Measurements from ENCODE around the gene SNAI1.
"Not testable (repeated sequence)": the region's sequence is repeated elsewhere in the genome, so short reads cannot be mapped to it uniquely, and the experiment has no call there.

Gene SNAI1

DNA sequence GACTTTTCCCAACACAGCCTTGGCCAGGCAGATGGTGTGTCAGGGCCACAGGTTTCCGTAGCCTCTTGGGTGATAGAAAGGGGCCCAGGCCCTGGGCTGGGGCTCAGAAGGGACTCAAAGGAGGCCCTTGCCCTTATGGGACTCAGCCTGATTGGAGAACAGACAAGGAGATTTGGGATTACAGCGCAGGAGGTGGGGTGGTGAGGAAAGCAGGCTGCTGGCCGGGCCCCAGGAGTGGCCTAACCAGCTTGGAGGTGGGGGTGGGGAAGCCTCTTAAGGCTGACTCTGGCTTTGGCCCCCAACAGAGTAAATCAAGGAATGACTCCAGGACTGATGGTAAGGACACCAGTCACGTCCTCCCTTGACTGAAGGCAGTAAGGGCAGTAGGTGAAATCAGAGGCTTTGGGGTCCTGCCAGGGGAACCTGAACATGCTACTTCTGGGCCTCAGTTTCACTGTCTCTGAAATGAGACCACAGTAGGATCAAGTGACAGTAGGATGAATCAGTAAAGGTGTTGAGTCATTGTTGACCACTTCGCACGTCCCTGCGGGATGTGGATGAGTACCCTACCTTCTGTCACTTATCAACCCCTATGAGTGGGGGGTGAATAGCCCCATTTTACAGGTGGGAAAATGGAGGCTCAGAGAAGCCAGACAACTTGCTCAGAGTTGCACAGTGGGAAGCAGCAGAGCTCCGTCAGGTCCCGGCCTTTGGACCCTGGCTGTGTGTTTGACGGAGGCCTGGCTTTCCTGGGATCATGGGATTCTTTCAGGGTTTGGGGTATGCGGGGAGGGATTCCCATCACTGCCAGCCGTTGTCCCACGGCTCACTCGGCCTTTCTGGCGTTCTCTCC lies 4.5 kb downstream of the SNAI1 start:
- DNase-seq (ENCODE audit: low spot score) = no peak

GRCh38 chr20:49987868-49988690 lies 5.3 kb downstream of the SNAI1 start:
- DNase-seq (ENCODE audit: low spot score) = no peak

- peak; percentile 82 for DNase-seq (ENCODE audit: low spot score)
Observed at GRCh38 chr20:49989234-49990065, 6.7 kb downstream of the SNAI1 start.

DNA sequence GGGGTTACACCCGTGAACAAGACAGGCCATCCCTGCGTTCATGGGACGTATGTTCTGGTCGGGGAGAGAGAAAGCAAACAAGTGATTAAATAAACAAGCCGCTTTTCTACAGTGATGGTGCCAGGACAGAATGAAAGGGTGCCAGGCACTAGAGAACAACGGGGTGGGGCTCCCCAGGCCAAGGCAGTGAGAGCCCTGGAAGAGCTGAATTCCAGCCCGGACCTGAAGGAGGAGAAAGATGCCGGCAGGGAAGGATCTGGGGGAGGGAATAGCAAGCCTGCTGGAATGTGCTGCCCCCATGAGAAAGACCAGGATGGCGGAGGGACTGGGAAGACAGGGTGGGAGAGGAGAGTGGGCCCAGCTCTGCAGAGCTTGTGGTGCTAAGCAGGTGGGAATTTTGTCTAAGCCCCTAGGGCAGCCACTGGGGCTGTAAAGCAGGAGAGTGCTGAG lies 7.5 kb downstream of the SNAI1 start:
- peak; percentile 54 for DNase-seq (ENCODE audit: low spot score)

DNA sequence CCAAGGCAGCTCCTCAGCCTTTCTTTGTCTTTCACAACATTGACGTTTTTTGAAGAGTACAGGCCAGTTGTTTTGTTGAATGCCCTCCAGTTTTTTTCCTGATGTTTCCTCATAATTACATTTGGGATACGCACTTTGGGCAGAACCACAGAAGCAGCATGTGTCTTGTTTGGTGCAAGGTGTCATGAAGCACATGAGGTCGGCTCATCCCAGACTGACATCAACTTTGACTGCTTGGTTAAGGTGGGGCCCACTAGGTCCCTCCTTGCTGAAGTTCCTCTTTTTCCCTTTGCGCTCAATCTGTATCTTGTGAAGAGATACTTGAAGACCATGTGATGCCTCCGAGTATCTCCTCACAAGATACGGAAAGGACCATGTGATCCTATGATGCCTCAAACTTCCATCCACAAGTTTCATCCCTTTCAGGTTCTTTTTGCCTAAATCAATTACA lies 10.5 kb downstream of the SNAI1 start:
- DNase-seq (ENCODE audit: low spot score) = no peak

GRCh38 chr20:49995586-49995985 lies 12.8 kb downstream of the SNAI1 start:
- no peak for DNase-seq (ENCODE audit: low spot score)

DNA sequence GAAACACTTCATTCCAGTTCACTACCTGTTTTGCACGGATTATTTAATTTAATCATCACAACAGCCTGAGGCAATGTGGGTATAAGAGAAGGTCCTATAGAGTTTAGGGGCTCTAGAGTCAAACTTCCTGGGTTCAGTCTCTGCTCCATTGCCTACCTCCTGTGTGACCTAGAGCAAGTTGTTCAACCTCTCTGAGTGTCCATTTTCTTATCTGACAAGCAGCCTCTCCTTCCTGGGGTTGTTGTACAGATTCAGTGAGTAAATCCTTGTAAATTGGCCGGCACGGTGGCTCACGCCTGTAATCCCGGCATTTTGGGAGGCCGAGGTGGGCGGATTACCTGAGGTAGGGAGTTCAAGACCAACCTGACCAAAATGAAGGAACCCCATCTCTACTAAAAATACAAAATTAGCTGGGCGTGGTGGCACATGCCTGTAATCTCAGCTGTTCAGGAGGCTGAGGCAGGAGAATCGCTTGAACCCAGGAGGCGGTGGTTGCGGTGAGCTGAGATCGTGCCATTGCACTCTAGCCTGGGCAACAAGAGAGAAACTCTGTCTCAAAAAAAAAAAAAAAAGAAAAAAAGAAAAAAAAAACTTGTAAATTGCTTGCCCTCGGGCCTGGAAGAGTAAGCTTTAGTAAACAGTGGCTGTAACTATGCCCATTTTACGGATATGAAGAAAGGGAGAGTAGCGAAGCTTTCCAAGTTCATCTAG lies 15.9 kb downstream of the SNAI1 start:
- DNase-seq (ENCODE audit: low spot score) = not testable (repeated sequence)

GRCh38 chr20:49999329-49999728 lies 16.5 kb downstream of the SNAI1 start:
- DNase-seq (ENCODE audit: low spot score) = no peak

DNA sequence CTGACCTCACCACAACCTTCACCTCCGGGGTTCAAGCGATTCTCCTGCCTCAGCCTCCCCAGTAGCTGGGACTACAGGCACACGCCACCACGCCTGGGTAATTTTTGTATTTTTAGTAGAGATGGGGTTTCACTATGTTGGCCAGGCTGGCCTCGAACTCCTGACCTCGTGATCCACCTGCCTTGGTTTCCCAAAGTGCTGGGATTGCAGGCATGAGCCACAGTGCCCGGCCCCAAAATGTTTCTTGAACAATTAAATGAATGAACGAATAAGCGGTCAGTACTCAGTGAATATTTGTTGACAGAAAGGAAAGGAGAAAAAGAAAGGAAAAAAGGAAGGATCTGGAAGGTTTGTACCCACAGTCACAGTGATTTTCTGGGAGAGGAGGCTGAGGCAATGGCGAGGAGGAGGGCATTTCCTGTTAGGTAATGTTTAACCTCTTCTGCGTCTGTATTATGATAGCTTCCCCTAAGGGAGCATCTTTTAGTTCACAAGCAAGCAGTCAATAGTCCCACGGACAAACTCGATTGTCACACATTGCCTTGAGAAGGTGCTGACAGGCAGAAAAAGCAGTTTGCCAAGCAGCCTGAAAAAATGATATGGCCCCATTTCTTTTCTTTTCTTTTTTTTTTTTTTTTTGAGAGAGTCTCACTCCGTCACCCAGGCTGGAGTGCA lies 17.9 kb downstream of the SNAI1 start:
- not testable (repeated sequence) for DNase-seq (ENCODE audit: low spot score)

DNA sequence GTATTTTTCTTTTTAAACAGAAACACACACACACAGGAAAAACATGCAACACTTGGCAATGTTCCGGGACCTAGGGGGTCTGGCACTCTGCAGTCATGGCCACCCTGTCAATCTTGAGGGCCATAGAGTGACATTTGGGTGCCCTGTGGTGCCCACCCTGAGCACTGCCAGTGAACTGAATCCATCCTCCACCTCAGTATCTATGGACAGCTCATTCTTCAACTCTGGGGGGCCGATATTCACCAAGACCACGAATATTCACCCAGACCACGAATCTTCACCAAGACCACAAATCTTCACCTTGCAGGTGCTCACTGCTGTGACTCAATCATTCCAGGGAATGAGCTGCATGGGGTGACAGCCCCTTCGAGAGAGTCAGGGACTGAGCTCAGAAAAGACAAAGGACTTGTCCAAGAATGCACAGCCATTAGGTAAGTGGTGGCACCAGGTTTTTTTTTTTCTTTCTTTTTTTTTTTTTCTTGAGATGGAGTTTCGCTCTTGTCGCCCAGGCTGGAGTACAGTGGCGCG lies 19.1 kb downstream of the SNAI1 start:
- no peak for DNase-seq (ENCODE audit: low spot score)

GRCh38 chr20:50003253-50003656 lies 20.5 kb downstream of the SNAI1 start:
- no peak for DNase-seq (ENCODE audit: low spot score)

DNA sequence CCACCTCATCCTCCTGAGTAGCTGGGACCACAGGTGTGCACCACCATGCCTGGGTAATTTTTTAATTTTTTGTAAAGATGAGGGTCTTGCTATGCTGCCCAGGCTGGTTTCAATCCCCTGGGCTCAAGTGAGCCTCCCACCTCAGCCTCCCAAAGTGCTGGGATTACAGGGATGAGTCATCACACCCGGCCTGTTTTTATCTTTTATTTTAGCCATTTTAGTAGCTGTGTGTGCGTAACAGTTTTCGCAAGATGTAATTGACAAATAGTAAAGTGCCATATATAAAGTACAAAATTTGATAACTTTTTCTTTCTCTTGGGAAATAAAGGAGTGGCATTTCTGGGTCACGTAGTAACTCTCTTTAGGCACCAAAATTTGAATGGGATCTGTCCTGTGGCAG lies 21.4 kb downstream of the SNAI1 start:
- DNase-seq (ENCODE audit: low spot score) = no peak

GRCh38 chr20:50005471-50005981 lies 22.7 kb downstream of the SNAI1 start:
- no peak for DNase-seq (ENCODE audit: low spot score)

DNA sequence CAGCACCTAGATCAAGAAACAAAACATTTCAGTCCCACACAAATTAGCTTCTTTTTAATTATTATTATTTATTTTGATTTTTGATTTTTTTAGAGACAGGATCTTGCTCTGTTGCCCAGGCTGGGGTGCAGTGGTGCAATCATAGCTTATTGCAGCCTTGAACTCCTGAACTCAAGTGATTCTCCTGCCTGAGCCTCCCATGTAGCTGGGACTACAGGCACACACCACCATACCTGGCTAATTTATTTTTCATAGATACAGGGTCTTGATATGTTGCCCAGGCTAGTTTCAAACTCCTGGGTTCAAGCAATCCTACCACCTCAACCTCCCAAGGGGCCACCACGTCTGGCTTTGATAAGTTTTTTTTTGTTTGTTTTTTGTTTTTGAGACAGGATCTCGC lies 24.6 kb downstream of the SNAI1 start:
- DNase-seq (ENCODE audit: low spot score) = no peak

GRCh38 chr20:50008007-50008406 lies 25.2 kb downstream of the SNAI1 start:
- DNase-seq (ENCODE audit: low spot score) = no peak

- no peak for DNase-seq (ENCODE audit: low spot score)
Observed at GRCh38 chr20:50009521-50010454, 27.0 kb downstream of the SNAI1 start.

DNA sequence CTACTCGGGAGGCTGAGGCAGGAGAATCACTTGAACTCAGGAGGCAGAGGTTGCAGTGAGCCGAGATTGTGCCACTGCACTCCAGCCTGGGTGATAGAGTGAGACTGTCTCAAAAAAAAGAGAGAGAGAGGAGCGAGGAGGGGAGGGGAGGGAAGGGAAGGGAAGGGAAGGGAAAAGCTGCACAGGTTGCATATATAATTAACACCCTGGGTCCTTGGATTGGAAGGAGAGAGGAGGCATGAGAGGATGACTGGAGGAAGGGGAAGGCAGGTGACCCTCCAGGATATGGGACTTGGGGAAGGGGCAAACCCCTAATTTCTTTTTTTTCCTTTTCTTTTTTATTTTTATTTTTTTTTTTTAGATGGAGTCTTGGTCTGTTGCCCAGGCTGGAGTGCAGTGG lies 28.8 kb downstream of the SNAI1 start:
- DNase-seq (ENCODE audit: low spot score) = not testable (repeated sequence)

- DNase-seq (ENCODE audit: low spot score) = peak; percentile 33
Observed at GRCh38 chr20:50012282-50013263, 29.8 kb downstream of the SNAI1 start.

Data from cerebellar cortex (tissue), 1 donor.